Calu3 (cell line): ENCODE data around the gene RNF130. TPM values are rescaled to one million over a fixed set of nuclear protein-coding genes. Genes with fewer than 3 reads are reported as not detected.
A peak's percentile ranks its signal among the peaks of the same experiment; 100 is the strongest.

ENCODE experiments used
- BruUV-seq: library from RNA; stranded (reverse); fragments of 400-500 nt; replicated peaks from 2 replicates; lab custom pipeline; 2021; lab: Mats Ljungman, UMichigan
- CTCF ChIA-PET: fragments of 300-600 bp; sonication (Branson Sonifier 250); formaldehyde crosslinking; loops from one replicate; lab custom pipeline; 2022; ENCODE audit warnings: antibody characterized with exemption; lab: Charles Lee
- DNase-seq: peaks from one replicate; pipeline ENCODE4 v3.0.0; 2022
- H3K27ac Mint-ChIP-seq: one replicate; pipeline ENCODE4 v1.8.0; 2022; ENCODE audit warnings: mixed read lengths; ENCODE audit not compliant: unreplicated experiment
- H3K27me3 Mint-ChIP-seq: one replicate; pipeline ENCODE4 v1.8.0; 2022; ENCODE audit warnings: mixed read lengths; ENCODE audit not compliant: unreplicated experiment
- H3K36me3 Mint-ChIP-seq: one replicate; pipeline ENCODE4 v1.8.0; 2022; ENCODE audit warnings: mild to moderate bottlenecking, moderate library complexity, mixed read lengths; ENCODE audit not compliant: insufficient read depth, unreplicated experiment
- H3K4me1 Mint-ChIP-seq: one replicate; pipeline ENCODE4 v1.8.0; 2022; ENCODE audit warnings: mild to moderate bottlenecking, low read depth, mixed read lengths; ENCODE audit not compliant: unreplicated experiment
- H3K4me3 Mint-ChIP-seq: one replicate; pipeline ENCODE4 v1.8.0; 2022; ENCODE audit warnings: mild to moderate bottlenecking, low read depth, moderate library complexity, mixed read lengths; ENCODE audit not compliant: unreplicated experiment
- H3K9me3 Mint-ChIP-seq: one replicate; pipeline ENCODE4 v1.8.0; 2022; ENCODE audit warnings: low read depth, mixed read lengths; ENCODE audit not compliant: unreplicated experiment
- CTCF ChIP-seq: fragments of 200-600 bp; IDR thresholded peaks from one replicate; pipeline ENCODE4 v1.8.0; 2022; ENCODE audit warnings: antibody characterized with exemption; ENCODE audit not compliant: unreplicated experiment
- intact Hi-C: fragments of 100-400 bp; cut with micrococcal nuclease; formaldehyde crosslinking; loops from one replicate; pipeline ENCODE4 v1.10.0; 2022; ENCODE audit not compliant: unreplicated experiment
- total RNA-seq: library from RNA; stranded (reverse); gene quantifications from 2 replicates; pipeline ENCODE4 v1.2.3, GENCODE V29; 2022

RNF130 gene
- total RNA-seq, 1 experiment from 2014 or later: 34.0 TPM

- H3K27ac Mint-ChIP-seq: no peak overlapping the region
- no peak for TF ChIP-seq CTCF
- H3K36me3 Mint-ChIP-seq: peaks cover 28% of the 10 kb centered on the region
- no TSS peak for BruUV-seq
- CTCF ChIA-PET: no interaction called here
- DNase-seq: no peak
- H3K4me1 Mint-ChIP-seq: peaks cover 8% of the 10 kb centered on the region
- H3K4me3 Mint-ChIP-seq: peak overlapping the region; percentile 70
- intact Hi-C loops: no loop called here
- H3K27me3 Mint-ChIP-seq: peaks cover 35% of the 10 kb centered on the region
- H3K9me3 Mint-ChIP-seq: peaks cover 7% of the 10 kb centered on the region
These were observed 643 bp upstream of the RNF130 start for GRCh38 chr5:180072256-180072548.

- BruUV-seq: TSS peak; percentile 37
- CTCF ChIA-PET: interaction anchor here (0.7 kb wide), 2 partner anchors 292 to 512 kb away, joined by 7 to 8 read pairs; no protein-coding TSS in a partner anchor
- intact Hi-C loops: no loop called here
- Mint-ChIP-seq H3K4me3 (peak overlapping the region; percentile 70), H3K4me1 (peaks cover 8% of the 10 kb centered on the region), H3K9me3 (peaks cover 7% of the 10 kb centered on the region), H3K27ac (no peak overlapping the region), H3K36me3 (peaks cover 28% of the 10 kb centered on the region), H3K27me3 (peaks cover 30% of the 10 kb centered on the region)
- DNase-seq: peak; percentile 41
- no peak for TF ChIP-seq CTCF
These were observed 616 bp downstream of the RNF130 start for GRCh38 chr5:180070756-180071530.

- intact Hi-C loops: no loop called here
- no peak for TF ChIP-seq CTCF
- Mint-ChIP-seq H3K9me3 (peaks cover 7% of the 10 kb centered on the region), H3K4me3 (peak overlapping the region; percentile 70), H3K27me3 (peaks cover 18% of the 10 kb centered on the region), H3K36me3 (peaks cover 28% of the 10 kb centered on the region), H3K4me1 (peaks cover 8% of the 10 kb centered on the region), H3K27ac (no peak overlapping the region)
- CTCF ChIA-PET: no interaction called here
- no TSS peak for BruUV-seq
- no peak for DNase-seq
These were observed 1.8 kb downstream of the RNF130 start for GRCh38 chr5:180069589-180070247.

GRCh38 chr5:180068519-180069090, 3.0 kb downstream of the RNF130 start:
- CTCF ChIA-PET: no interaction called here
- DNase-seq: no peak
- BruUV-seq: no TSS peak
- Mint-ChIP-seq H3K9me3 (peaks cover 6% of the 10 kb centered on the region), H3K27me3 (peaks cover 7% of the 10 kb centered on the region), H3K4me1 (peaks cover 8% of the 10 kb centered on the region), H3K27ac (no peak overlapping the region), H3K4me3 (no peak overlapping the region), H3K36me3 (peaks cover 25% of the 10 kb centered on the region)
- intact Hi-C loops: no loop called here
- TF ChIP-seq CTCF: no peak
